Femur (tissue), 1 donor: ENCODE results near the gene ANXA1.

Experiments
- DNase-seq: peaks from one replicate; pipeline ENCODE4 v3.0.0-alpha.2; 2017

ANXA1 gene

DNA sequence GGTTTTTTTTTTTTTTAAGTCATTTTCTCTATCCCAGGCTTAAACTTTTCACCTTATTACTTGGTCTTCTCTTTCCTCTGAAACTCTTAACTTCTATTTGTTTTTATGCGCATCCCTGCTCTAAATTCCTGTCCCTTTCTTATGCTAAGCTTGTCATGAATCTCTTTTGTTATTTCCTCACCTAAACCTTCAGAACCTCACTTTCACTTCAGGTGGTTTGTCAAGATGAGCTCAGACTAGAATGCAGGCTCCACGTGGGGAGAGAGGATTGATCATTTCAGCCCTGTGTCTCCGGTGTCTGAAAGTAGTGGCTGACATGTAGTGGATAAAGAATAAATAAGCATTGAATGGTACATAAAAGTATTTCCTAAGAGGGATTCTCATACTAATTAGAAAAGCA is 63.6 kb downstream of the ANXA1 start:
- no peak for DNase-seq

DNA sequence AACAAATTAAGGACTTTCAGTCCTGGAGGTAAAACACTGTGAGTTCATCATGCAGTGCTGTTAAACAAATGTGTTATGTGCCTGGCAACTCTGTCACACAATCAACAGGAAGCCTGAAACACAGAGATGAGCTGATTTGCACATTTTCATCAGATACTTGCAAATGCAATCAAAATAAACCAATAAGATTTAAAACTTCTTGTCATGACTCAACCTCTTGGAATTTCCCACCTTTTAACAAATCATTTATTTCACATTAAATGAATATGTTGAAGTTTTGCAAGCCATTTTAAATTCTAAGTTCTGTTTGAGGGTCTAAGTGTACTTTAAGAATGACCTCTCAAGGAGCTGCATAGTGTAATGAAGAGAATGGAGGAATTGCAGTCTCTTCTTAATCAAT is 64.4 kb downstream of the ANXA1 start:
- no peak for DNase-seq
